GM23248 (cell line): ENCODE results near the gene CAB39. TPM values are rescaled to one million over a fixed set of nuclear protein-coding genes. Genes with fewer than 3 reads are reported as not detected.
A peak's percentile ranks its signal among the peaks of the same experiment; 100 is the strongest.
"Not testable (repeated sequence)": the region's sequence is repeated elsewhere in the genome, so short reads cannot be mapped to it uniquely, and the experiment has no call there.

Experiments
- DNase-seq: peaks from one replicate; pipeline ENCODE4 v3.0.0-alpha.2; 2015
- H2AFZ ChIP-seq: fragments of 200-600 bp; sonication (generic); 2 replicates; pipeline ENCODE4 v1.6.1; 2016; ENCODE audit warnings: antibody characterized with exemption
- H3F3A ChIP-seq: fragments of 200-600 bp; sonication (generic); 2 replicates; pipeline ENCODE4 v1.6.1; 2016; ENCODE audit warnings: mild to moderate bottlenecking, antibody characterized with exemption, mixed run types; ENCODE audit not compliant: insufficient read depth
- H3K27ac ChIP-seq: fragments of 200-600 bp; sonication (generic); 2 replicates; pipeline ENCODE4 v1.5.1; 2016; ENCODE audit warnings: mild to moderate bottlenecking
- H3K27me3 ChIP-seq: fragments of 200-600 bp; sonication (generic); replicated peaks from 2 replicates; pipeline ENCODE4 v1.6.1; 2016; ENCODE audit warnings: mild to moderate bottlenecking; ENCODE audit not compliant: insufficient read depth
- H3K36me3 ChIP-seq: fragments of 200-600 bp; sonication (generic); 2 replicates; pipeline ENCODE4 v1.6.1; 2016; ENCODE audit warnings: low read depth, mild to moderate bottlenecking
- H3K4me1 ChIP-seq: fragments of 200-600 bp; sonication (generic); 2 replicates; pipeline ENCODE4 v1.6.1; 2016; ENCODE audit warnings: mild to moderate bottlenecking; ENCODE audit not compliant: insufficient read depth
- H3K4me2 ChIP-seq: fragments of 200-600 bp; sonication (generic); one replicate; pipeline ENCODE4 v1.6.1; 2016; ENCODE audit warnings: mild to moderate bottlenecking; ENCODE audit not compliant: unreplicated experiment
- H3K4me3 ChIP-seq: fragments of 200-600 bp; sonication (generic); 2 replicates; pipeline ENCODE4 v1.5.1; 2016; ENCODE audit warnings: mild to moderate bottlenecking
- H3K79me2 ChIP-seq: fragments of 200-600 bp; sonication (generic); 2 replicates; pipeline ENCODE4 v1.6.1; 2016; ENCODE audit warnings: mild to moderate bottlenecking; ENCODE audit not compliant: insufficient read depth
- H3K9ac ChIP-seq: fragments of 200-600 bp; sonication (generic); 2 replicates; pipeline ENCODE4 v1.6.1; 2016; ENCODE audit warnings: mild to moderate bottlenecking
- H3K9me2 ChIP-seq: fragments of 200-600 bp; sonication (generic); 2 replicates; pipeline ENCODE4 v1.6.1; 2016; ENCODE audit warnings: mixed run types, mild to moderate bottlenecking, moderate library complexity; ENCODE audit not compliant: insufficient read depth
- H3K9me3 ChIP-seq: fragments of 200-600 bp; sonication (generic); one replicate; pipeline ENCODE4 v1.6.1; 2017; ENCODE audit warnings: low read depth
- H4K20me1 ChIP-seq: fragments of 200-600 bp; sonication (generic); 2 replicates; pipeline ENCODE4 v1.6.0; 2016; ENCODE audit not compliant: insufficient read depth
- EZH2 ChIP-seq: fragments of 200-600 bp; sonication (generic); IDR thresholded peaks from 2 replicates; pipeline ENCODE4 v1.6.1; 2018; ENCODE audit warnings: antibody characterized with exemption, mild to moderate bottlenecking; ENCODE audit not compliant: insufficient read depth, poor library complexity, severe bottlenecking
- EZH2phosphoT487 ChIP-seq: fragments of 200-600 bp; sonication (generic); IDR thresholded peaks from 2 replicates; pipeline ENCODE4 v1.6.1; 2018; ENCODE audit warnings: antibody characterized with exemption, moderate library complexity, mild to moderate bottlenecking, low read depth; ENCODE audit not compliant: insufficient read depth
- WGBS, 2 experiments: methylation state at CpG; one replicate each; pipeline ENCODE4 v1.1.6; 2015 to 2017; ENCODE audit warnings: low lambda C conversion rate in 2 of 2, low coverage in 1 of 2; ENCODE audit errors: missing lambda C conversion rate in 2 of 2; 5-methylcytosine and 5-hydroxymethylcytosine counted together
- in situ Hi-C: fragments of 300-500 bp; cut with MboI; formaldehyde crosslinking; loops from 2 replicates; pipeline ENCODE4 v1.15.0; 2020
- polyA plus RNA-seq: library from polyadenylated mRNA; unstranded; fragments of >200 nt; fragmentation: Nextera tagmentation; extraction: Ambion mirVana; gene quantifications from 2 replicates; pipeline ENCODE4 v1.2.1, GENCODE V29; 2016
- total RNA-seq: library from RNA; depleted of rRNA; stranded (reverse); fragments of >200 nt; shearing (Covaris generic); gene quantifications from 2 replicates; pipeline ENCODE4 v1.2.3, GENCODE V29; 2014

The CAB39 gene
- total and polyA plus RNA-seq, 2 experiments from 2014 or later, result 22.7 to 52.1 TPM

DNA sequence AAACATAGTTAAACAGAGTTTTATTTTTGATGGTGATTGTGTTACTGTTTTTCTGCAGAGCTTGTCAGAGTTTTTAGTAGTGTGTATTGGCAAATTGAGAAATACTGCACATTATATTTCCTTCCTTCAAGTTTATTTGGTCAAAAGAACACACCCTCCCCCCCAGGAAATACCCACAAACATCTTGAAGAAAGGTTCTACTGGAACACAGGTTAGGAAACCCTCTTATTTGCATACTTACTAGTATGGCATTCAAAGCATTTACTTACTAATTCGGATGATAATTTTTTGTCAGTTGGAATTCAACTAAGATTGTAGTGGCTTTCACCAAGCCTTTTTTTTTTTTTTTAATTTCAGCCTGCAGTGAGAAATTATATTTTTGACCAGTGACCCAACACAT lies 9.1 kb downstream of the CAB39 start:
- no peak overlapping the region for H3K9ac ChIP-seq
- no peaks in the 10 kb centered on the region for H3K27me3 ChIP-seq
- 0 out of 2 replicates have a peak overlapping the region, but pooled peaks have one; percentile 11 for H3K4me3 ChIP-seq
- peak overlapping the region; percentile 61 for H3K4me2 ChIP-seq
- no peaks in the 10 kb centered on the region for H3K36me3 ChIP-seq
- 8% methylated on average over 1 of the region's 1 CpG for WGBS, 2 experiments
- in situ Hi-C loops, result no loop called here
- peaks cover 15% of the 10 kb centered on the region for H3F3A ChIP-seq
- no peak for TF ChIP-seq EZH2phosphoT487
- TF ChIP-seq EZH2, result no peak
- no peak overlapping the region for H2AFZ ChIP-seq
- H3K79me2 ChIP-seq, result peaks cover 100% of the 10 kb centered on the region
- peaks cover 42% of the 10 kb centered on the region for H3K4me1 ChIP-seq
- peak; percentile 39 for DNase-seq
- H4K20me1 ChIP-seq, result peaks cover 3% of the 10 kb centered on the region
- no peaks in the 10 kb centered on the region for H3K9me3 ChIP-seq
- no peaks in the 10 kb centered on the region for H3K9me2 ChIP-seq
- peak overlapping the region; percentile 52 for H3K27ac ChIP-seq

DNA sequence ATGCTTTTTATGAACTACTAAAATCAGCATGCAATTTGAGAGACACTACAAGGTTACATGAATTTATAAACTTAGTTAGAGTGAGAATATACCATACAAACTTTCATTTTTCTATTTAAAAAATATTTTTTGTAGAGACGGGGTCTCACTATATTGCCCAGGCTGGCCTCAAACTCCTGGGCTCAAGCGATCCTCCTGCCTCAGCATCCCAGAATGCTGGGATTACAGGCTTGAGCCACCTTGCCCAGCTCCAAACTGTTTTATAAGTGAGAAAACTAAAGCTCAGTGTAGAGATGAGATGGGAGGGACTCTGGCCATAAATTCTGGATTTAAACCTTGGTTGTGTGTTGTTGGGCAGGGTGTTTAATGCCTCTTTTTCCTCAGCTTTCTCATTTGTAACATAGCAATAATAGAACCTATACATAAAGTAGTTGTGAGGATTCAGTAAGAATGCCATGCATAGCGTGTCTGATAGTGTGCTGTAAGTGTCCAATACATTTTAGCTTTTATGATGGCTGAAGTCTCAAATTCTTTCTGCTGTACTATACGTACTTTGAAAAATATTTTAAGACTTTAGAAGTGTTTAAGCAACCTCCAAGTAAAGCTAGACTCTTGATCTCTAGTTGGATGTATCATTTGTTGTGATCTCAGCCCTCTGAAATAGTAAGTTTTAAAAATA lies 9.7 kb downstream of the CAB39 start:
- H3K4me2 ChIP-seq, result peak overlapping the region; percentile 61
- H3K27me3 ChIP-seq, result no peaks in the 10 kb centered on the region
- peaks cover 100% of the 10 kb centered on the region for H3K79me2 ChIP-seq
- H3K9me2 ChIP-seq, result no peaks in the 10 kb centered on the region
- DNase-seq, result peak; percentile 17
- WGBS, 2 experiments, result 91% methylated on average over 4 of the region's 4 CpGs
- H2AFZ ChIP-seq, result no peak overlapping the region
- H4K20me1 ChIP-seq, result peaks cover 3% of the 10 kb centered on the region
- H3K27ac ChIP-seq, result peak overlapping the region; percentile 52
- TF ChIP-seq EZH2 (no peak), EZH2phosphoT487 (no peak)
- H3K4me1 ChIP-seq, result peaks cover 42% of the 10 kb centered on the region
- no peak overlapping the region for H3K9ac ChIP-seq
- peaks cover 15% of the 10 kb centered on the region for H3F3A ChIP-seq
- H3K9me3 ChIP-seq, result no peaks in the 10 kb centered on the region
- H3K4me3 ChIP-seq, result 0 out of 2 replicates have a peak overlapping the region, but pooled peaks have one; percentile 11
- in situ Hi-C loops, result no loop called here
- H3K36me3 ChIP-seq, result no peaks in the 10 kb centered on the region

DNA sequence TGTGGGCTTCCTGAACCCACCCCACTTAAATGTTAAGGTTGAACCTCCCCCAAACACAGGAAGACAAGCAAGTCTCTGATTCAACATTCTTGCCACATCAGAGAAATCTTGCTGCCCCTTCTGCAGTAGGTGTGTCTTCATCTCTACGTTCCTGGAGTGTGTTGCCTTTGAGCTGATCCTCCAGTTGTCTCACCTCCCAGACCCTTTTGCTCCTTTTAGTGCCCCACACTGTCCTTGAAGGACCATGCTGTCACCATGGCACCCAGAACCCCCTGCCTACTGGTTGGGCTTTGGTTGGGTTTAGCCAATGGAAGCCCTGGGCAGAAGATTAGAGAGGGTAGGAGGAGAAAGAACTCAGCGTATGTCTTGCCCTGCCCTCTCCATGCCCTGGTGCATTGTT lies 10.7 kb downstream of the CAB39 start:
- whole genome bisulfite sequencing, 2 experiments, result 58 to 59% methylated on average over 2 of the region's 2 CpGs
- Histone ChIP-seq H3K4me3 (no peak overlapping the region), H4K20me1 (peaks cover under 1% of the 10 kb centered on the region; the same call in 1 of the 2 replicates), H3K27me3 (no peaks in the 10 kb centered on the region), H3F3A (peaks cover 15% of the 10 kb centered on the region), H3K4me2 (peak overlapping the region; percentile 38), H3K79me2 (peaks cover 100% of the 10 kb centered on the region), H3K9ac (no peak overlapping the region), H3K36me3 (no peaks in the 10 kb centered on the region), H2AFZ (no peak overlapping the region), H3K9me3 (no peaks in the 10 kb centered on the region), H3K9me2 (no peaks in the 10 kb centered on the region), H3K4me1 (peaks cover 38% of the 10 kb centered on the region), H3K27ac (peak overlapping the region; percentile 18)
- in situ Hi-C loops, result no loop called here
- DNase-seq, result peak; percentile 53
- no peak for TF ChIP-seq EZH2phosphoT487
- no peak for TF ChIP-seq EZH2

DNA sequence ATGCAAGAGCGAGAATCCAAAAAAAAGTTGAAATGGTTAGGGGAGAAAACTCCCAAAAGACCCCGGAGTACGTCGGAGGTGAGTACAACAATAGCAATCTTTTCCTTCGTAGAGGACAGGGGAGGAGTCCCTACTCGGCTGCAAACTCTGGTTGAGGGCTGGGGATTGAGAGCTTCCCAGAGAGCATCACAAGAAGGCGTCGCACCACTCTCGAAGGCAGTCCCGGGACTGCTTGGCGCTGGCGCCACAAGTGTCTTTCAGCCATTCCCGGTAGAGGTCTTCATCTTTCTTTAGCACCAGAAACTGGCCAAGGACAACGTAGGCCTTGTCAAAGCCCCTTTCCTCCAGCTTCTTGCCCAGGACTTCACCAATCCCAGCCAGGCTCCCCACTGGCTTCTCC lies 12.3 kb downstream of the CAB39 start:
- H3K9ac ChIP-seq, H4K20me1 ChIP-seq, H3K4me3 ChIP-seq, H3K27me3 ChIP-seq, H3K9me2 ChIP-seq, H3K36me3 ChIP-seq, H3K4me2 ChIP-seq, H3K27ac ChIP-seq, in situ Hi-C loops, H3K9me3 ChIP-seq, H2AFZ ChIP-seq, DNase-seq: not testable (repeated sequence)
- Histone ChIP-seq H3K79me2 (peaks cover 100% of the 10 kb centered on the region), H3K4me1 (peaks cover 30% of the 10 kb centered on the region), H3F3A (peaks cover 15% of the 10 kb centered on the region)
- 90 to 93% methylated on average over 13 to 14 of the region's 14 CpGs for WGBS, 2 experiments
